Upper lobe of left lung (tissue), 4 donors: ENCODE measurements around the gene CPEB3.

Experiments used
- POLR2AphosphoS5 ChIP-seq, 2 donors: sonication (generic); formaldehyde crosslinking; IDR thresholded peaks; one replicate each; pipeline ENCODE4 v1.5.1; 2017; ENCODE audit warnings: antibody characterized with exemption in 2 of 2
- TF ChIP-seq, protein P1 (sequence below), 6 experiments: fragments of 450-650 bp in 4 of 6; fragments of 200-600 bp in 2 of 6; sonication (generic) in 2 of 6; IDR thresholded peaks; one replicate each; pipeline ENCODE4 v1.5.1; 2016 to 2019; ENCODE audit warnings: antibody characterized with exemption in 6 of 6

GRCh38 chr10:92038949-92039348 lies 251.9 kb downstream of the CPEB3 start:
- TF ChIP-seq, protein P1, sequence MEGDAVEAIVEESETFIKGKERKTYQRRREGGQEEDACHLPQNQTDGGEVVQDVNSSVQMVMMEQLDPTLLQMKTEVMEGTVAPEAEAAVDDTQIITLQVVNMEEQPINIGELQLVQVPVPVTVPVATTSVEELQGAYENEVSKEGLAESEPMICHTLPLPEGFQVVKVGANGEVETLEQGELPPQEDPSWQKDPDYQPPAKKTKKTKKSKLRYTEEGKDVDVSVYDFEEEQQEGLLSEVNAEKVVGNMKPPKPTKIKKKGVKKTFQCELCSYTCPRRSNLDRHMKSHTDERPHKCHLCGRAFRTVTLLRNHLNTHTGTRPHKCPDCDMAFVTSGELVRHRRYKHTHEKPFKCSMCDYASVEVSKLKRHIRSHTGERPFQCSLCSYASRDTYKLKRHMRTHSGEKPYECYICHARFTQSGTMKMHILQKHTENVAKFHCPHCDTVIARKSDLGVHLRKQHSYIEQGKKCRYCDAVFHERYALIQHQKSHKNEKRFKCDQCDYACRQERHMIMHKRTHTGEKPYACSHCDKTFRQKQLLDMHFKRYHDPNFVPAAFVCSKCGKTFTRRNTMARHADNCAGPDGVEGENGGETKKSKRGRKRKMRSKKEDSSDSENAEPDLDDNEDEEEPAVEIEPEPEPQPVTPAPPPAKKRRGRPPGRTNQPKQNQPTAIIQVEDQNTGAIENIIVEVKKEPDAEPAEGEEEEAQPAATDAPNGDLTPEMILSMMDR (IDR thresholded peaks at IDR 0.05) = no peak
- no peak for TF ChIP-seq POLR2AphosphoS5 (IDR thresholded peaks at IDR 0.05)
